ENCODE data around the gene AGMO.

- no peak for TF ChIP-seq ZBTB33 (IDR thresholded peaks at IDR 0.05)
- TF ChIP-seq, protein P1, sequence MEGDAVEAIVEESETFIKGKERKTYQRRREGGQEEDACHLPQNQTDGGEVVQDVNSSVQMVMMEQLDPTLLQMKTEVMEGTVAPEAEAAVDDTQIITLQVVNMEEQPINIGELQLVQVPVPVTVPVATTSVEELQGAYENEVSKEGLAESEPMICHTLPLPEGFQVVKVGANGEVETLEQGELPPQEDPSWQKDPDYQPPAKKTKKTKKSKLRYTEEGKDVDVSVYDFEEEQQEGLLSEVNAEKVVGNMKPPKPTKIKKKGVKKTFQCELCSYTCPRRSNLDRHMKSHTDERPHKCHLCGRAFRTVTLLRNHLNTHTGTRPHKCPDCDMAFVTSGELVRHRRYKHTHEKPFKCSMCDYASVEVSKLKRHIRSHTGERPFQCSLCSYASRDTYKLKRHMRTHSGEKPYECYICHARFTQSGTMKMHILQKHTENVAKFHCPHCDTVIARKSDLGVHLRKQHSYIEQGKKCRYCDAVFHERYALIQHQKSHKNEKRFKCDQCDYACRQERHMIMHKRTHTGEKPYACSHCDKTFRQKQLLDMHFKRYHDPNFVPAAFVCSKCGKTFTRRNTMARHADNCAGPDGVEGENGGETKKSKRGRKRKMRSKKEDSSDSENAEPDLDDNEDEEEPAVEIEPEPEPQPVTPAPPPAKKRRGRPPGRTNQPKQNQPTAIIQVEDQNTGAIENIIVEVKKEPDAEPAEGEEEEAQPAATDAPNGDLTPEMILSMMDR (IDR thresholded peaks at IDR 0.05; ENCODE audit: low read depth, low read length, missing input control), result no peak
- TF ChIP-seq, protein P2, sequence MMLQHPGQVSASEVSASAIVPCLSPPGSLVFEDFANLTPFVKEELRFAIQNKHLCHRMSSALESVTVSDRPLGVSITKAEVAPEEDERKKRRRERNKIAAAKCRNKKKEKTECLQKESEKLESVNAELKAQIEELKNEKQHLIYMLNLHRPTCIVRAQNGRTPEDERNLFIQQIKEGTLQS (IDR thresholded peaks at IDR 0.05), result no peak
- TF ChIP-seq SP1 (IDR thresholded peaks at IDR 0.05), result no peak
- TF ChIP-seq NR2F2 (IDR thresholded peaks at IDR 0.05), result no peak
- TF ChIP-seq REST (IDR thresholded peaks at IDR 0.05), result no peak
- no peak for TF ChIP-seq YY1 (IDR thresholded peaks at IDR 0.05)
- TF ChIP-seq JUND (IDR thresholded peaks at IDR 0.05), result no peak
Measured at GRCh38 chr7:15280078-15280733, 281.6 kb downstream of the AGMO start.

Data from liver (tissue), 3 donors.